ENCODE data around the gene BTN3A1.

Gene BTN3A1

GRCh38 chr6:26401389-26401986 is 587 bp upstream of the BTN3A1 start:
- TF ChIP-seq CTCF (conservative IDR thresholded peaks at IDR 0.05; ENCODE audit: low read depth, low read length), result no peak
- peak overlapping the region; percentile 91 for H3K4me3 ChIP-seq (ENCODE audit: low read length)

GRCh38 chr6:26403893-26404292 is 1.8 kb downstream of the BTN3A1 start:
- DNase-seq (ENCODE audit: low read depth), result no peak
- no peak for TF ChIP-seq CTCF (conservative IDR thresholded peaks at IDR 0.05; ENCODE audit: low read depth, low read length)
- H3K4me3 ChIP-seq (ENCODE audit: low read length), result no peak overlapping the region

More at GRCh38 chr6:26401389-26401986, 587 bp upstream of the BTN3A1 start:
- no peak for DNase-seq (ENCODE audit: low read depth)

- no peak for DNase-seq (ENCODE audit: low read depth)
- TF ChIP-seq CTCF (conservative IDR thresholded peaks at IDR 0.05; ENCODE audit: low read depth, low read length), result no peak
- no peak overlapping the region for H3K4me3 ChIP-seq (ENCODE audit: low read length)
These were observed 2.5 kb downstream of the BTN3A1 start for GRCh38 chr6:26404546-26404945.

GRCh38 chr6:26408828-26409730 is 7.0 kb downstream of the BTN3A1 start:
- no peak for TF ChIP-seq CTCF (conservative IDR thresholded peaks at IDR 0.05; ENCODE audit: low read depth, low read length)
- DNase-seq (ENCODE audit: low read depth), result no peak
- no peak overlapping the region for H3K4me3 ChIP-seq (ENCODE audit: low read length)

- no peak for DNase-seq (ENCODE audit: low read depth)
- H3K4me3 ChIP-seq (ENCODE audit: low read length), result no peak overlapping the region
- no peak for TF ChIP-seq CTCF (conservative IDR thresholded peaks at IDR 0.05; ENCODE audit: low read depth, low read length)
These were observed 9.7 kb downstream of the BTN3A1 start for GRCh38 chr6:26411751-26412150.

- no peak for DNase-seq (ENCODE audit: low read depth)
- H3K4me3 ChIP-seq (ENCODE audit: low read length), result no peak overlapping the region
- TF ChIP-seq CTCF (conservative IDR thresholded peaks at IDR 0.05; ENCODE audit: low read depth, low read length), result no peak
These were observed 10.2 kb downstream of the BTN3A1 start for GRCh38 chr6:26412228-26412627.

- H3K4me3 ChIP-seq (ENCODE audit: low read length), result no peak overlapping the region
- TF ChIP-seq CTCF (conservative IDR thresholded peaks at IDR 0.05; ENCODE audit: low read depth, low read length), result no peak
- DNase-seq (ENCODE audit: low read depth), result no peak
These were observed 10.9 kb downstream of the BTN3A1 start for GRCh38 chr6:26412954-26413353.
